CD8-positive, alpha-beta memory T cell (primary cell): ENCODE measurements around the gene ALPK3. TPM values are rescaled to one million over a fixed set of nuclear protein-coding genes. Genes with fewer than 3 reads are reported as not detected.

ENCODE experiments used
- CTCF ChIA-PET: fragments of 350-600 bp; sonication (Branson Sonifier 250); formaldehyde crosslinking; loops from one replicate; lab custom pipeline; 2021; ENCODE audit warnings: antibody characterized with exemption; lab: Charles Lee
- POLR2A ChIA-PET: fragments of 350-600 bp; sonication (Branson Sonifier 250); formaldehyde crosslinking; loops from one replicate; lab custom pipeline; 2021; ENCODE audit warnings: antibody characterized with exemption; lab: Charles Lee
- DNase-seq, 5 donors: peaks; one replicate each; pipeline versions ENCODE4 v3.0.0 to v3.0.0-alpha.2; 2020 to 2022; ENCODE audit warnings: mixed read lengths in 1 of 5
- H3K27ac ChIP-seq: one replicate; pipeline ENCODE4 v1.7.0; 2013; ENCODE audit warnings: low read depth, mild to moderate bottlenecking, low read length, moderate library complexity
- H3K27me3 ChIP-seq: 2 replicates; pipeline ENCODE4 v1.7.0; 2013; ENCODE audit warnings: low read length, mild to moderate bottlenecking; ENCODE audit not compliant: insufficient read depth, poor library complexity, severe bottlenecking
- H3K36me3 ChIP-seq: 2 replicates; pipeline ENCODE4 v1.7.0; 2013; ENCODE audit warnings: mild to moderate bottlenecking, low read length, moderate library complexity; ENCODE audit not compliant: insufficient read depth
- H3K4me1 ChIP-seq: 2 replicates; pipeline ENCODE4 v1.7.0; 2013; ENCODE audit warnings: mild to moderate bottlenecking, low read length, moderate library complexity; ENCODE audit not compliant: insufficient read depth
- H3K4me3 ChIP-seq: 2 replicates; pipeline ENCODE4 v1.7.0; 2013; ENCODE audit warnings: mild to moderate bottlenecking, low read length
- H3K9me3 ChIP-seq: 2 replicates; pipeline ENCODE4 v1.7.0; 2013; ENCODE audit warnings: mild to moderate bottlenecking, low read length
- H3K27ac Mint-ChIP-seq, 8 donors: one replicate each; pipeline ENCODE4 v1.8.0; 2020 to 2021; ENCODE audit warnings: mixed read lengths in 8 of 8, mild to moderate bottlenecking in 6 of 8, inconsistent platforms in 3 of 8, moderate library complexity in 3 of 8
- H3K27me3 Mint-ChIP-seq, 2 donors: one replicate each; pipeline ENCODE4 v1.8.0; 2020 to 2021; ENCODE audit warnings: mixed read lengths in 2 of 2, mild to moderate bottlenecking in 1 of 2, moderate library complexity in 1 of 2
- H3K36me3 Mint-ChIP-seq, 3 donors: one replicate each; pipeline ENCODE4 v1.8.0; 2020 to 2021; ENCODE audit warnings: mixed read lengths in 3 of 3, inconsistent platforms in 1 of 3, mild to moderate bottlenecking in 1 of 3
- H3K4me1 Mint-ChIP-seq, 3 donors: one replicate each; pipeline ENCODE4 v1.8.0; 2020 to 2021; ENCODE audit warnings: mixed read lengths in 3 of 3, inconsistent platforms in 1 of 3, mild to moderate bottlenecking in 1 of 3
- H3K4me3 Mint-ChIP-seq, 7 donors: one replicate each; pipeline ENCODE4 v1.8.0; 2020 to 2021; ENCODE audit warnings: mixed read lengths in 7 of 7, mild to moderate bottlenecking in 6 of 7, moderate library complexity in 4 of 7, inconsistent platforms in 2 of 7
- H3K9me3 Mint-ChIP-seq, 5 donors: one replicate each; pipeline ENCODE4 v1.8.0; 2020 to 2022; ENCODE audit warnings: mixed read lengths in 5 of 5, mild to moderate bottlenecking in 3 of 5, moderate library complexity in 2 of 5, inconsistent platforms in 1 of 5
- polyA plus RNA-seq: library from polyadenylated mRNA; unstranded; fragments of 300-500 nt; fragmentation: Illumina TruSeq; gene quantifications from one replicate; pipeline ENCODE4 v1.2.3, GENCODE V29; 2021
- total RNA-seq, 2 experiments: library from RNA; stranded (reverse); gene quantifications; one replicate each; pipeline ENCODE4 v1.2.3, GENCODE V29; 2021

The ALPK3 gene
- total and polyA plus RNA-seq, 3 experiments from 2014 or later, result 0.03 to 0.18 (median 0.07) TPM

DNA sequence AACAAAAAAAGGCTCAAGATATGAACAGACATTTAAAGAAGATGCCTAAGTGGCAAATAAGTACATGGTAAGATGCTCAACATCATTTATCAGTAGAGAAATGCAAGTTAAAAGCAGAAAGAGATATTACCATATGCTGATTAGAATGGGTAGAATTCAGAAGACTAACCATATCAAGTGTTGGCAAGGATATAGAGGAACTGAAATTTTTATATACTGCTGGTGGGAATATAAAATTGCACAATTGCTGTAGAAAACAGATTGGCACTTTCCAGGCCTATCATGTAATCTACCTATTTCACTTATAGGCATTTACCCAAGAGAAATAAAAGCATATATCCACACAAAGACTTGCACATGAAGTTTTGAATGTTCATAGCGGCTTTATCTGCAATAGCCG, 84.4 kb downstream of the ALPK3 start:
- H3K9me3 ChIP-seq, result no peaks in the 10 kb centered on the region
- Mint-ChIP-seq H3K27me3 (peaks cover 0 to 4% of the 10 kb centered on the region in 2 donors), H3K4me1 (no peaks in the 10 kb centered on the region), H3K4me3 (no peak overlapping the region), H3K9me3 (peaks cover 0 to 7% (median 2%) of the 10 kb centered on the region in 5 donors), H3K36me3 (peaks cover 0 to 4% (median 0%) of the 10 kb centered on the region in 3 donors), H3K27ac (no peak overlapping the region)
- no peaks in the 10 kb centered on the region for H3K27me3 ChIP-seq
- ChIA-PET CTCF (no interaction called here), POLR2A (no interaction called here)
- H3K36me3 ChIP-seq, result no peaks in the 10 kb centered on the region
- H3K27ac ChIP-seq, result no peak overlapping the region
- no peak overlapping the region for H3K4me3 ChIP-seq
- no peaks in the 10 kb centered on the region for H3K4me1 ChIP-seq
- DNase-seq, result no peak

- Histone ChIP-seq H3K4me3 (no peak overlapping the region), H3K36me3 (no peaks in the 10 kb centered on the region), H3K4me1 (no peaks in the 10 kb centered on the region), H3K27me3 (no peaks in the 10 kb centered on the region), H3K27ac (no peak overlapping the region), H3K9me3 (no peaks in the 10 kb centered on the region)
- peaks cover 0 to 7% (median 2%) of the 10 kb centered on the region in 5 donors for H3K9me3 Mint-ChIP-seq
- CTCF ChIA-PET, result no interaction called here
- no peak overlapping the region for H3K4me3 Mint-ChIP-seq
- no peak for DNase-seq
- H3K27me3 Mint-ChIP-seq, result peaks cover 0 to 4% of the 10 kb centered on the region in 2 donors
- peaks cover 0 to 4% (median 0%) of the 10 kb centered on the region in 3 donors for H3K36me3 Mint-ChIP-seq
- no peaks in the 10 kb centered on the region for H3K4me1 Mint-ChIP-seq
- POLR2A ChIA-PET, result no interaction called here
- H3K27ac Mint-ChIP-seq, result no peak overlapping the region
These were observed 86.6 kb downstream of the ALPK3 start for GRCh38 chr15:84903751-84904150.

DNA sequence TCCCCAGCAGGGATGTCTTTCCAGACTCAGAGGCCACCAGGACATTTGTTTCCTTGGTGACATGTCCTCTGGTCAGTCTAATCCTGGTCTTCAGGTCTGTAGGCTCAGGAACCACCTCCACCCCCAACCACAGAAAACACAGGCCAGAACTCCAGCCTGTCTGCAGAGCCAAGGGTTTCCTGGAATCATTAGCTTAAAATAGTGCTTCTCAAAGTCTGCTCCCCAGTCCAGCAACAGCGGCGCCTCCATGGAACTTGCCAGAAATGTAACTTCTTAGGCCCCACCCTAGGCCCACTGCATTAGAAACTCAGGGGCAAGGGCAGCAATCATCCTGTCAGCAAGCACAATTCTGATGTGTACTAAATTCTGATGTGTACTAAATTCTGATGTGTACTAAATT, 87.3 kb downstream of the ALPK3 start:
- ChIA-PET POLR2A (no interaction called here), CTCF (no interaction called here)
- peaks cover 0 to 4% (median 2%) of the 10 kb centered on the region in 5 donors for H3K9me3 Mint-ChIP-seq
- no peak overlapping the region for H3K27ac Mint-ChIP-seq
- Histone ChIP-seq H3K4me3 (no peak overlapping the region), H3K4me1 (no peaks in the 10 kb centered on the region), H3K9me3 (no peaks in the 10 kb centered on the region), H3K27me3 (no peaks in the 10 kb centered on the region), H3K36me3 (no peaks in the 10 kb centered on the region), H3K27ac (no peak overlapping the region)
- peaks cover 0 to 4% (median 0%) of the 10 kb centered on the region in 3 donors for H3K36me3 Mint-ChIP-seq
- no peak overlapping the region for H3K4me3 Mint-ChIP-seq
- no peak for DNase-seq
- H3K27me3 Mint-ChIP-seq, result peaks cover 0 to 4% of the 10 kb centered on the region in 2 donors
- no peaks in the 10 kb centered on the region for H3K4me1 Mint-ChIP-seq

DNA sequence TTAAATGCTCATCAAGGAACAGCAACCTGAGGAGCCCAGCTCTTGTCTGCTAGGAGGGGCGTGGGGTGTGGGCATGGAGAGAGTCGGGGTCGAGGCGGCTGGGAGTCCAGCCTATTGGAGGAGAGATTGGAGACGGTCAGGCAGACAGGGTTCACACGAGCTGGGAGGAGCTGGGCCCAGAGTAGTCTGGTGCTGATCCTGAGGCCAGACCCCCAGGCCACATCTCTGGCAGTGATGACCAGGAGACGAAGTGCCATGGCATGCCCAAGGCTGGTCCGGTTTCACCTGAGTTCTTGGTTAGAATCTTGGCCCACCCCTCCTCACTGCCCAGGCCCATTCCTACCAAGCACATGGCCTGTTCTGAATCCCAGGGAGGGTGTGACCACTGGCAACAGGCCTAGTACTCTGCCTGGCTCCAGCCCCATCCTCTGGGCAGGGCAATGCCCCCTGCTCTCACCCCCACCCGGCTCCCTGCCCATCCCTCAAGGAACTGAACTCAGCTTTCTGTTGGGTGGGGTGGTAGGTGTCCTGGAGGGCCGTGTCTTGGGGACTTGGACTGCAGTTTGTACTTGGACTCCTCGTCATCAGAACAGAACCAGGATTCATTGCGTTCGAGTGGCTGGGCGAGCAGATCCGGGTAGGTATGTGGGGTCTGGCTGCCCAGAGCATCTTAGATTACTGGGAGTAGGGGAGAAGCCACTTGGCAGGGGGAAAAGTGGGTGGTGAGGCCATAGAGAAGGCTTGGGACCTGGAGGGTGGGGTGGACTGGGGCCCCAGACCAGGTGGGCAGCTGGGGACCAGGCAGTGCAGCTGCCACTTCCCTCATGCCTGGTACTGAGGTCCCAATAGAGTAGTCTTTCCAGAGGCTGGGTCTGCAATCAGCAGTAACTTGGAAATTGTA, 88.1 kb downstream of the ALPK3 start:
- H3K4me3 ChIP-seq, result no peak overlapping the region
- Mint-ChIP-seq H3K27ac (peak overlapping the region in 2 of 8 donors; percentile 44 to 55), H3K9me3 (peaks cover 0 to 2% (median 0%) of the 10 kb centered on the region in 5 donors), H3K36me3 (peaks cover 0 to 4% (median 0%) of the 10 kb centered on the region in 3 donors), H3K27me3 (no peaks in the 10 kb centered on the region), H3K4me3 (no peak overlapping the region), H3K4me1 (no peaks in the 10 kb centered on the region)
- CTCF ChIA-PET, result interaction anchor here (0.7 kb wide), 1 partner anchor 37 kb away, joined by 3 read pairs; no protein-coding TSS in a partner anchor
- H3K27ac ChIP-seq, result no peak overlapping the region
- H3K4me1 ChIP-seq, result no peaks in the 10 kb centered on the region
- DNase-seq, result no peak
- no peaks in the 10 kb centered on the region for H3K9me3 ChIP-seq
- POLR2A ChIA-PET, result no interaction called here
- no peaks in the 10 kb centered on the region for H3K36me3 ChIP-seq
- H3K27me3 ChIP-seq, result no peaks in the 10 kb centered on the region

GRCh38 chr15:84907731-84908130, 90.6 kb downstream of the ALPK3 start:
- H3K4me1 ChIP-seq, result no peaks in the 10 kb centered on the region
- H3K9me3 ChIP-seq, result no peaks in the 10 kb centered on the region
- H3K27me3 Mint-ChIP-seq, result no peaks in the 10 kb centered on the region
- H3K36me3 Mint-ChIP-seq, result no peaks in the 10 kb centered on the region
- no peak overlapping the region for H3K27ac ChIP-seq
- POLR2A ChIA-PET, result no interaction called here
- H3K4me3 Mint-ChIP-seq, result no peak overlapping the region
- CTCF ChIA-PET, result no interaction called here
- no peaks in the 10 kb centered on the region for H3K36me3 ChIP-seq
- no peaks in the 10 kb centered on the region for H3K27me3 ChIP-seq
- DNase-seq, result no peak
- no peaks in the 10 kb centered on the region for H3K9me3 Mint-ChIP-seq
- H3K4me3 ChIP-seq, result no peak overlapping the region
- no peaks in the 10 kb centered on the region for H3K4me1 Mint-ChIP-seq
- H3K27ac Mint-ChIP-seq, result no peak overlapping the region

- H3K4me3 ChIP-seq, result no peak overlapping the region
These were observed 91.4 kb downstream of the ALPK3 start for GRCh38 chr15:84908564-84908963.

GRCh38 chr15:84909029-84909428, 91.9 kb downstream of the ALPK3 start:
- no peak overlapping the region for H3K4me3 ChIP-seq
- no peaks in the 10 kb centered on the region for H3K4me1 Mint-ChIP-seq
- H3K4me1 ChIP-seq, result no peaks in the 10 kb centered on the region
- H3K36me3 ChIP-seq, result no peaks in the 10 kb centered on the region
- no peaks in the 10 kb centered on the region for H3K9me3 Mint-ChIP-seq
- no peak for DNase-seq
- H3K27me3 Mint-ChIP-seq, result no peaks in the 10 kb centered on the region
- no peaks in the 10 kb centered on the region for H3K9me3 ChIP-seq
- ChIA-PET CTCF (no interaction called here), POLR2A (no interaction called here)
- H3K27me3 ChIP-seq, result no peaks in the 10 kb centered on the region
- H3K4me3 Mint-ChIP-seq, result no peak overlapping the region
- H3K27ac Mint-ChIP-seq, result peak overlapping the region in 1 of 8 donors; percentile 61
- no peaks in the 10 kb centered on the region for H3K36me3 Mint-ChIP-seq
- no peak overlapping the region for H3K27ac ChIP-seq

More at GRCh38 chr15:84908564-84908963, 91.4 kb downstream of the ALPK3 start:
- Histone ChIP-seq H3K27me3 (no peaks in the 10 kb centered on the region), H3K4me1 (no peaks in the 10 kb centered on the region), H3K27ac (no peak overlapping the region), H3K9me3 (no peaks in the 10 kb centered on the region), H3K36me3 (no peaks in the 10 kb centered on the region)
- no peak for DNase-seq
- Mint-ChIP-seq H3K4me1 (no peaks in the 10 kb centered on the region), H3K9me3 (no peaks in the 10 kb centered on the region), H3K27ac (no peak overlapping the region), H3K4me3 (no peak overlapping the region), H3K36me3 (no peaks in the 10 kb centered on the region), H3K27me3 (no peaks in the 10 kb centered on the region)
- ChIA-PET CTCF (no interaction called here), POLR2A (no interaction called here)

GRCh38 chr15:84909782-84910181, 92.6 kb downstream of the ALPK3 start:
- Mint-ChIP-seq H3K9me3 (peaks cover 0 to under 1% (median 0%) of the 10 kb centered on the region in 5 donors), H3K27ac (no peak overlapping the region), H3K36me3 (peaks cover 0 to 1% (median 0%) of the 10 kb centered on the region in 3 donors), H3K4me1 (no peaks in the 10 kb centered on the region), H3K27me3 (peaks cover 0 to under 1% of the 10 kb centered on the region in 2 donors), H3K4me3 (no peak overlapping the region)
- H3K4me3 ChIP-seq, result no peak overlapping the region
- CTCF ChIA-PET, result interaction anchor here (1.3 kb wide), 1 partner anchor 17 kb away, joined by 3 read pairs; no protein-coding TSS in a partner anchor
- no peaks in the 10 kb centered on the region for H3K36me3 ChIP-seq
- H3K4me1 ChIP-seq, result no peaks in the 10 kb centered on the region
- H3K27ac ChIP-seq, result no peak overlapping the region
- no peaks in the 10 kb centered on the region for H3K27me3 ChIP-seq
- POLR2A ChIA-PET, result no interaction called here
- no peaks in the 10 kb centered on the region for H3K9me3 ChIP-seq
- no peak for DNase-seq
